HEK293 (cell line): Measurements from ENCODE around the gene CIITA.

Source experiments
- CTCF ChIA-PET: fragments of 350-600 bp; formaldehyde crosslinking; extraction: SDS; loops from one replicate; lab custom pipeline; 2021; ENCODE audit warnings: antibody characterized with exemption; lab: Yijun Ruan, JAX
- POLR2A ChIA-PET: fragments of 300-600 bp; formaldehyde crosslinking; extraction: SDS; loops from one replicate; lab custom pipeline; 2020; ENCODE audit warnings: antibody characterized with exemption, inconsistent platforms; lab: Yijun Ruan, JAX
- H3K27ac ChIP-seq: fragments of 200-500 bp; sonication (Bioruptor generic); 2 replicates; pipeline ENCODE4 v1.5.1; 2014; ENCODE audit warnings: low read depth, low read length, control low read depth, inconsistent platforms; ENCODE audit errors: extremely low read depth
- H3K36me3 ChIP-seq, 2 experiments: fragments of 200-500 bp in 1 of 2; sonication (Bioruptor generic) in 1 of 2; 1 replicate in 1 of 2; 2 replicates in 1 of 2; pipeline ENCODE4 v1.5.1; 2014 to 2017; ENCODE audit warnings: inconsistent platforms in 2 of 2, low read length in 2 of 2; ENCODE audit not compliant: control insufficient read depth in 2 of 2, insufficient read depth in 1 of 2
- H3K4me1 ChIP-seq: fragments of 200-500 bp; sonication (Bioruptor generic); 2 replicates; pipeline ENCODE4 v1.5.1; 2014; ENCODE audit warnings: mild to moderate bottlenecking, low read length, inconsistent platforms; ENCODE audit not compliant: control insufficient read depth, insufficient read depth
- H3K4me3 ChIP-seq: 2 replicates; pipeline ENCODE4 v1.5.1; 2011; ENCODE audit warnings: low read depth, mild to moderate bottlenecking, control low read depth, low read length, moderate library complexity
- H3K9me3 ChIP-seq: fragments of 200-500 bp; sonication (Bioruptor generic); 2 replicates; pipeline ENCODE4 v1.5.1; 2014; ENCODE audit warnings: low read depth, low read length, inconsistent platforms; ENCODE audit not compliant: control insufficient read depth, insufficient read depth
- ATF2 ChIP-seq: fragments of 450-650 bp; formaldehyde crosslinking; IDR thresholded peaks from 2 replicates; pipeline ENCODE4 v1.5.1; 2016; ENCODE audit warnings: missing biosample characterization, missing genetic modification characterization, low read depth
- BCL6B ChIP-seq: fragments of 450-650 bp; formaldehyde crosslinking; IDR thresholded peaks from 2 replicates; pipeline ENCODE4 v1.5.1; 2017; ENCODE audit warnings: missing biosample characterization, missing genetic modification characterization
- EGR2 ChIP-seq: fragments of 450-650 bp; formaldehyde crosslinking; IDR thresholded peaks from 2 replicates; pipeline ENCODE4 v1.5.1; 2016; ENCODE audit warnings: low read depth, missing biosample characterization, missing genetic modification characterization
- ELK4 ChIP-seq: IDR thresholded peaks from 2 replicates; pipeline ENCODE4 v1.6.1; 2011; ENCODE audit warnings: mild to moderate bottlenecking, low read depth, low read length, borderline replicate concordance
- KLF7 ChIP-seq: fragments of 450-650 bp; formaldehyde crosslinking; IDR thresholded peaks from 2 replicates; pipeline ENCODE4 v1.5.1; 2016; ENCODE audit warnings: missing biosample characterization, missing genetic modification characterization, borderline replicate concordance
- PBX3 ChIP-seq: sonication (generic); formaldehyde crosslinking; IDR thresholded peaks from 2 replicates; pipeline ENCODE4 v1.8.1; 2022; ENCODE audit warnings: mild to moderate bottlenecking, moderate library complexity, missing genetic modification reagents
- PRDM1 ChIP-seq: fragments of 450-650 bp; formaldehyde crosslinking; IDR thresholded peaks from 2 replicates; pipeline ENCODE4; 2016; ENCODE audit warnings: missing biosample characterization, missing genetic modification characterization
- WT1 ChIP-seq: fragments of 450-650 bp; formaldehyde crosslinking; IDR thresholded peaks from 2 replicates; pipeline ENCODE4 v1.5.1; 2016; ENCODE audit warnings: missing biosample characterization, missing genetic modification characterization
- ZBTB21 ChIP-seq: fragments of 450-650 bp; formaldehyde crosslinking; IDR thresholded peaks from 2 replicates; pipeline ENCODE4 v1.5.1; 2017; ENCODE audit warnings: missing biosample characterization, missing genetic modification characterization
- ZNF114 ChIP-seq: fragments of 450-650 bp; formaldehyde crosslinking; IDR thresholded peaks from 2 replicates; pipeline ENCODE4 v1.5.0; 2017; ENCODE audit warnings: missing biosample characterization, missing genetic modification characterization
- ZNF140 ChIP-seq: fragments of 450-650 bp; formaldehyde crosslinking; IDR thresholded peaks from 2 replicates; pipeline ENCODE4 v1.5.1; 2016; ENCODE audit warnings: missing biosample characterization, missing genetic modification characterization
- ZNF146 ChIP-seq: fragments of 450-650 bp; formaldehyde crosslinking; IDR thresholded peaks from 2 replicates; pipeline ENCODE4 v1.5.1; 2016; ENCODE audit warnings: missing biosample characterization, missing genetic modification characterization
- ZNF148 ChIP-seq: fragments of 450-650 bp; formaldehyde crosslinking; IDR thresholded peaks from 2 replicates; pipeline ENCODE4 v1.5.0; 2017; ENCODE audit warnings: missing biosample characterization, missing genetic modification characterization, borderline replicate concordance
- ZNF155 ChIP-seq: fragments of 450-650 bp; formaldehyde crosslinking; IDR thresholded peaks from 2 replicates; pipeline ENCODE4 v1.5.1; 2016; ENCODE audit warnings: missing biosample characterization, missing genetic modification characterization
- ZNF184 ChIP-seq: fragments of 450-650 bp; IDR thresholded peaks from 2 replicates; pipeline ENCODE4 v1.5.1; 2018; ENCODE audit warnings: missing biosample characterization, mild to moderate bottlenecking, missing genetic modification characterization
- ZNF26 ChIP-seq: fragments of 450-650 bp; formaldehyde crosslinking; IDR thresholded peaks from 2 replicates; pipeline ENCODE4 v1.5.1; 2016; ENCODE audit warnings: missing biosample characterization, missing genetic modification characterization
- ZNF292 ChIP-seq: fragments of 450-650 bp; formaldehyde crosslinking; IDR thresholded peaks from 2 replicates; pipeline ENCODE4 v1.5.1; 2016; ENCODE audit warnings: low read depth, missing biosample characterization, missing genetic modification characterization, borderline replicate concordance
- ZNF394 ChIP-seq: fragments of 450-650 bp; formaldehyde crosslinking; IDR thresholded peaks from 2 replicates; pipeline ENCODE4 v1.5.1; 2016; ENCODE audit warnings: missing biosample characterization, missing genetic modification characterization, mild to moderate bottlenecking, moderate library complexity, borderline replicate concordance
- ZNF416 ChIP-seq: fragments of 450-650 bp; formaldehyde crosslinking; IDR thresholded peaks from 2 replicates; pipeline ENCODE4 v1.5.1; 2016; ENCODE audit warnings: missing biosample characterization, missing genetic modification characterization
- ZNF530 ChIP-seq: fragments of 450-650 bp; formaldehyde crosslinking; IDR thresholded peaks from 2 replicates; pipeline ENCODE4 v1.5.1; 2016; ENCODE audit warnings: low read depth, missing biosample characterization, missing genetic modification characterization
- ZNF623 ChIP-seq: fragments of 450-650 bp; formaldehyde crosslinking; IDR thresholded peaks from 2 replicates; pipeline ENCODE4 v1.5.1; 2016; ENCODE audit warnings: missing biosample characterization, missing genetic modification characterization
- ZNF701 ChIP-seq: fragments of 450-650 bp; formaldehyde crosslinking; IDR thresholded peaks from 2 replicates; pipeline ENCODE4 v1.5.1; 2016; ENCODE audit warnings: missing biosample characterization, missing genetic modification characterization
- ZNF747 ChIP-seq: fragments of 450-650 bp; formaldehyde crosslinking; IDR thresholded peaks from 2 replicates; pipeline ENCODE4 v1.5.1; 2016; ENCODE audit warnings: missing biosample characterization, missing genetic modification characterization
- ZNF785 ChIP-seq: fragments of 450-650 bp; formaldehyde crosslinking; IDR thresholded peaks from 2 replicates; pipeline ENCODE4 v1.5.1; 2016; ENCODE audit warnings: missing biosample characterization, missing genetic modification characterization

The CIITA gene

GRCh38 chr16:10834130-10834529 lies 42.9 kb upstream of the CIITA start:
- ChIA-PET POLR2A (no interaction called here), CTCF (no interaction called here)
- Histone ChIP-seq H3K9me3 (no peaks in the 10 kb centered on the region), H3K36me3 (no peaks in the 10 kb centered on the region), H3K4me3 (no peak overlapping the region), H3K27ac (no peak overlapping the region), H3K4me1 (no peaks in the 10 kb centered on the region)
- TF ChIP-seq EGR2 (tag by site-specific recombination) (no peak), ZNF26 (tag by site-specific recombination) (no peak), PBX3 (CRISPR knock-in tag) (no peak), ZNF747 (tag by site-specific recombination) (no peak), ZNF394 (tag by site-specific recombination) (no peak), ZNF292 (tag by site-specific recombination) (no peak), ZNF623 (no peak)

- H3K9me3 ChIP-seq = no peaks in the 10 kb centered on the region
- H3K27ac ChIP-seq = no peak overlapping the region
- TF ChIP-seq ZBTB21 = no peak
- no peak for TF ChIP-seq ELK4
- TF ChIP-seq ZNF140 = no peak
- TF ChIP-seq WT1 (tag by site-specific recombination) = no peak
- no peak for TF ChIP-seq PRDM1
- no peak for TF ChIP-seq ZNF416 (tag by site-specific recombination)
- no peak for TF ChIP-seq BCL6B (tag by site-specific recombination)
- no peak for TF ChIP-seq ZNF148
- TF ChIP-seq ZNF184 (tag by site-specific recombination) = no peak
- TF ChIP-seq ZNF785 = no peak
- TF ChIP-seq ZNF701 (tag by site-specific recombination) = no peak
- no peak for TF ChIP-seq ZNF530 (tag by site-specific recombination)
- TF ChIP-seq ATF2 = no peak
- TF ChIP-seq ZNF146 = no peak
- TF ChIP-seq KLF7 = no peak
- no peak for TF ChIP-seq ZNF114 (tag by site-specific recombination)
- no peak for TF ChIP-seq ZNF623
- TF ChIP-seq ZNF26 (tag by site-specific recombination) = no peak
- TF ChIP-seq ZNF155 (tag by site-specific recombination) = no peak
- CTCF ChIA-PET = no interaction called here
- H3K36me3 ChIP-seq = no peaks in the 10 kb centered on the region
- POLR2A ChIA-PET = no interaction called here
- H3K4me3 ChIP-seq = no peak overlapping the region
- H3K4me1 ChIP-seq = no peaks in the 10 kb centered on the region
Observed at GRCh38 chr16:10834766-10835165, 42.2 kb upstream of the CIITA start.
